Putamen (tissue), 1 donor: ENCODE measurements around the gene ULBP1.
"Not testable (repeated sequence)": the region's sequence is repeated elsewhere in the genome, so short reads cannot be mapped to it uniquely, and the experiment has no call there.

ENCODE experiments used
- DNase-seq: peaks from one replicate; pipeline ENCODE4 v3.0.0-alpha.2; 2016; ENCODE audit warnings: low spot score

Gene ULBP1

DNA sequence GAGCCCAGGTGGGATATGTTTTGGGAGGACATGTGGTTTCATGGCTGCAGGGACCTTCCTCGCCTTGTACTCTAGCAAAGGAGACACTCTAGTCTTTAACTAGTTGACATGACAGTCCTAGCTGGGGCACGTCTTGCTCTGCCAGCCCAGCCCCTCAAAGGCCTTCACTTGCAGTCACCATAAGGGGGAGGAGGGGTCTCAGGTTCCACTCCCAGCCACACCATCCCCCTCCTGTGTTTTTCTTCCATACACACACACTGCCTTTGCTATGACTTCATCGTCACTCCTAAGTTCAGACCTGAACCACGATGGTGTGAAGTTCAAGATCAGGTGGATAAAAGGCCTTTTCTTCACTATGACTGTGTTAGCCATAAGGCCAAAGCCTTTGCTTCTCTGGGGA lies 13.5 kb downstream of the ULBP1 start:
- no peak for DNase-seq

- DNase-seq, result no peak
These were observed 14.9 kb downstream of the ULBP1 start for GRCh38 chr6:149978610-149979009.

GRCh38 chr6:149979293-149979692 lies 15.6 kb downstream of the ULBP1 start:
- DNase-seq, result no peak

- no peak for DNase-seq
These were observed 19.4 kb downstream of the ULBP1 start for GRCh38 chr6:149983145-149983544.

GRCh38 chr6:149984773-149985172 lies 21.0 kb downstream of the ULBP1 start:
- no peak for DNase-seq

- no peak for DNase-seq
These were observed 21.8 kb downstream of the ULBP1 start for GRCh38 chr6:149985481-149985937.

- DNase-seq, result no peak
These were observed 23.9 kb downstream of the ULBP1 start for GRCh38 chr6:149987602-149988107.

DNA sequence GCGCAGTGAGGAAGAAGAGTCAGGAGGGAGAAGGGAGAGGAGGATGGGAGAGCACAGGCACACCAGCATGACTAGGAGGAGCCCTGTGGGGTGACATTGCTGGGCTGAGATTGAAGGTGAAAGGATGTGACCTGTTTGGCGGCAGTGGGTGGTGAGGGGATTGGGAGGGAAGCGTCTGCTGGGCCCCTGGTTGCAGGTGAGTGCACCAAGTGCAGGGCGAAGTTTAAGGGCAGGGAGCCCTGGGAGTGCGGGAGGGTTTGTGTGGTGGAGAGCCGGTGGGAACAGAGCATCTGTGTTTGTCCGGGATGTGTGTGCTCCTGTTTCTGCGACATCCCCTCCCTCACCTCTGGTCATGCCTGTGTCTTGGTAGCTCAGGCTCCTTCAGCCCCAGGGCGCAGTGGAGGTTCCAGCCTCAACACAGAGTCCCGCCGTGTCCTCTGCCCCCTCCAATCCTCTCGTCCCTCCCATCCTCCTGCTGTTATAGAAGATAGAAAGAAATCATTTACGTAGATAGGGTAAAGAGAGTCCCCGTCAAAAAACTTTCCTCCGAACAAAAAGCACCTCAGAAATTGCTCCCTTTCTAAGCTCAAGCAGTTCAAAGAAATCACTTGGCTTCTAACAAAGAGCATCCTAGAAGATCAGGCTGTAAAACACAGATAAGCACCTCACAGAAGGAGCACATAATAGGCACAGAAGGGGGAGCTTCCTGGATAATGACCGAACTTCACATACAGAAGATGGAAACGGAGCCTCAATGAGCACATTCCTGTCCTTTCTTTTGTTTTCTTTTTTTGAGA lies 25.0 kb downstream of the ULBP1 start:
- no peak for DNase-seq

DNA sequence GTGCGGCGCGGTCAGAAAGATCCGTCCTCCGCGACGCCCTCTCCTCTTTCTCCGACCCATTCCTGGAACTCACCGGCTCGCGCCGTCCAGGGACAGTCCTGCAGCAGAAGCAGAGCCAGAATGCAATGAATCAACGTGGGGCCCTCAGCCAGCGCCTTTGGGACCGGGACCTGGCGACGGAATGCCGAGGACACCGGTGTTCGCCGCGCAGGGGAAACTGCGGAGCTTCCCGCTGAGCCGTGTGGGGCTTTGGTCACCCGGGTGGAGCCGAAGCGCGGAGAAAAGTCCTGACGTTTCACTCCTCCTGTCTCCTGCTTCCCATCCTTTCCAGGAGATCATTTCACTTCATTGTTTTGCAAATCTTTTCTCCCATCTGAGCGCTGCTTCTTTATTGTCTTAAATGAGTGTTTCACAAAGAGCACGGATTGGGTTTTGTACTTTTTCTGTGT lies 26.5 kb downstream of the ULBP1 start:
- DNase-seq, result no peak

GRCh38 chr6:149990661-149991471 lies 27.1 kb downstream of the ULBP1 start:
- no peak for DNase-seq

- not testable (repeated sequence) for DNase-seq
These were observed 27.7 kb downstream of the ULBP1 start for GRCh38 chr6:149991472-149991795.

- no peak for DNase-seq
These were observed 28.1 kb downstream of the ULBP1 start for GRCh38 chr6:149991838-149992237.

DNA sequence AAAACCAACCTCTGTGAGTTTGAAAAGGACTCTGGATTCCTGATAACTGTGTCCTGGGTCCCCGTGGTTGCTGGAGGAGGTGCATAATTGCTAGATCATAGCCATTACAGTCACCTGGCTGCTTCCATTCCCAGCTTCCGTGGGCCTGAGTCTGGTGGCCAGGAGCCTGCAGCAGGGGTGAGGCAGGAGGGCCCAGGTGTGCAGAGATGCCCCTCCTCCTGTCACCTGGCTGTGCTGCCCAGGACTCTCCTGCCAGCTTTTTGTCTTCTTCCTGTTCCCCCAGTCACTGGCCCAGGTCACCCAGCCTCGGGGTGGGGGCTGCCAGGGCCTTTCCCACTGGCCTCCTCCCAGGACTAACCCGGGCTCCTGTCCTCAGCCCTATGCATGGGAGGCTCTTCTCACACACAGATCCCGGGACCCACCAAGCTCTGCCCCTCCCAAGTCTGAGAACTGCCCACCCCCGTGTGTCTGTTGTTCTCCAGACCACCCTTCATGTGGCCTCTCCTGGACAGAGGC lies 31.6 kb downstream of the ULBP1 start:
- no peak for DNase-seq

GRCh38 chr6:149995971-149996370 lies 32.2 kb downstream of the ULBP1 start:
- DNase-seq, result no peak

DNA sequence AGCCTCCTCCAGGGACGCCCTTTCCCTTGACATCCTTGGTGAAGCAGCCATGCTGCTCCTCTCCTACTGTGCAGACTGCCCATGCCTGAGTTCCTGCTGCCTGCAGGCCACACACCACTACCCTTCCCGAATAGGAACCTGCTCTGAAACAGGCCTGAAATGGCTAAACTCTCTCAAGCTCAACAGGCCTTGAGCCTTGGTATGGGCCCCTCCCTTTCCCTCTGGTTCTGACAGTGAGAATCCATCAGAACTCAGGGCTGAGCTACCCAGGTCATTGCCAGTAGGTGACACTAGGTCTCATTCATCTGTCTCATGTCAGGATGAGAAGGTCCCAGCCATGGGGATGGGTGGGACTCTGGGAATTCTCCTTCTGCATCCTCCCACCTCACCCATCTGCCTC lies 35.9 kb downstream of the ULBP1 start:
- no peak for DNase-seq

- DNase-seq, result no peak
These were observed 37.7 kb downstream of the ULBP1 start for GRCh38 chr6:150001295-150002008.

DNA sequence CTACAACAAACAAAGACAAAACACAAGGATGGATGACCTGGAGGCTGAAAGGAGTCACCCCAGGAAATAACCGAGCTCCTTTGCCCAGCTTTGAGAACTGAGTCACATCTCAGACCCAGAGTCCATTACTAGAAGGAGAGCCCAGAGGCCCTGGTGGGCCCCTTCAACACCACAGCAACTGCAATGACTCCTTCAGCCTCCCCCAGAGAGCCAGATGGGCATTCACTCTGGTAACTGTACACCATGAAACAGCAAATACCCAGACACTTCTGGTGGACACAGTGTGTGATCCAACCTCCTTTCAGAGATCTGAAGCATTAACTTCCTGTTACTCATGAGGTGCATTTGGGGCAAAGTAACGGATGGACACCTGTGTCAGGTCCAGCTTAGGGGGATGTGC lies 39.0 kb downstream of the ULBP1 start:
- no peak for DNase-seq

GRCh38 chr6:150003599-150003998 lies 39.9 kb downstream of the ULBP1 start:
- not testable (repeated sequence) for DNase-seq

DNA sequence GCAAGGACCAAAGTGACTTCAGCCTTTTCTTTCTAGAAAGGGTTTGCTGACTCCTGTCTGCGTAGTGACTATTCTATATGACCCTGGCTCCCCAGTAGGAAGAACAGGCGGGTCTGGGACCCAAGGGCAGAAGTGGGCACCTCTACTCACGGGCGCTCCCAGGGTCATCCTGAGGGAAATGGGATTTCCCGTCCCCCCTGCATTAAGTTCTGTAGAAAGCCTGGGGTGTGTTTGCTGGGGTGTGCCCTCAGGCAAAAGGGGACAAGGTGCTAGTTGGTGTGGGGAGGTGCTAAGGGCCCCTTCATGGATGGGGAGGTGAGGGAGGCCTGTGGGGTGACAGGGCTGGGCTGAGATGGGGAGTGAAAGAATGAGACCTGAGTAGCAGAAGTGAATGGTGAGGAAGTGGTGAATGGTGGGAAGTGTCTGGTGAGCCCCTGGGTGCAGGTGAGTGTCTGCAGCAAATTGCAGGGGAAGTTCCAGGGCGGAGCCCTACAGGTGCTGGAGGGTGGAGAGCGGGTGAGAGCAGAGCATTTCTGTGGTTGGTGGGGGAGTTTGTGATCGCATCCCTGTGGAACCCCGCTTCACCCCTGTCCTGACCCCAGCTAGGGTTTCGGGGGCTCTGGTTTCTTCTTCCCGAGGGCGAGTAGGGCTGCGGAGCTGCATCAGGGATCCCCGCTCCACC lies 40.5 kb downstream of the ULBP1 start:
- no peak for DNase-seq

GRCh38 chr6:150004783-150005717 lies 41.3 kb downstream of the ULBP1 start:
- peak; percentile 63 for DNase-seq
